Measurements from ENCODE around the gene BAZ1A. TPM values are rescaled to one million over a fixed set of nuclear protein-coding genes. Genes with fewer than 3 reads are reported as not detected.
A peak's percentile ranks its signal among the peaks of the same experiment; 100 is the strongest.

Gene BAZ1A
- total and polyA plus RNA-seq, 10 of the 15 experiments (the other 5 are each of a cell fraction or from before 2014, with no cell fraction given), result 34.3 to 96.5 (median 50.7) TPM

- Histone ChIP-seq H3K27ac (ENCODE audit: control insufficient read depth, insufficient read depth) (no peak overlapping the region), H3K4me2 (ENCODE audit: control insufficient read depth, insufficient read depth) (no peak overlapping the region), H4K20me1 (ENCODE audit: control insufficient read depth, insufficient read depth) (no peaks in the 10 kb centered on the region), H3K27me3 (replicated peaks in 1 of 2; ENCODE audit: control insufficient read depth in 2 of 2, insufficient read depth in 2 of 2, low read length in 1 of 2) (no peaks in the 10 kb centered on the region), H2AFZ (ENCODE audit: control insufficient read depth, low read depth, low read length) (no peak overlapping the region), H3K4me1 (ENCODE audit: control insufficient read depth, insufficient read depth, low read length) (no peaks in the 10 kb centered on the region), H3K79me2 (ENCODE audit: control insufficient read depth, insufficient read depth, low read length) (no peaks in the 10 kb centered on the region), H3K9me3 (replicated peaks; ENCODE audit: control insufficient read depth, insufficient read depth, low read length) (no peaks in the 10 kb centered on the region), H3K4me3 (no peak overlapping the region), H3K9ac (ENCODE audit: control insufficient read depth, insufficient read depth, low read length) (no peak overlapping the region), H3K36me3 (ENCODE audit: control insufficient read depth in 2 of 2, insufficient read depth in 2 of 2, low read length in 1 of 2) (peaks cover 2 to 17% of the 10 kb centered on the region in 2 experiments; a peak in 3 of 4 replicates)
- whole genome bisulfite sequencing (ENCODE audit: insufficient coverage, insufficient replicate concordance, low lambda C conversion rate, missing lambda C conversion rate), result 96% methylated on average over 3 of the region's 3 CpGs
- ChIA-PET CTCF (interaction anchor here (0.8 to 1.6 kb wide), 2 partner anchors 15 to 20 kb away, joined by 3 read pairs; no protein-coding TSS in a partner anchor), RAD21 (ENCODE audit: unreplicated experiment) (no interaction called here), POLR2A (no interaction called here), SMC1A (ENCODE audit: uncharacterized antibody, unreplicated experiment) (no interaction called here)
- no TSS peak for BruUV-seq (replicated peaks)
- intact Hi-C loops (cut with micrococcal nuclease; ENCODE audit: unreplicated experiment), result no loop called here
- no peak for DNase-seq (ENCODE audit: low read depth, low spot score)
- peak in 1 of 3 experiments; percentile 17; a peak in 1 of 6 replicates for TF ChIP-seq CTCF (IDR thresholded peaks at IDR 0.05 in 2 of 3, conservative IDR thresholded peaks at IDR 0.05 in 1 of 3; ENCODE audit: control insufficient read depth in 2 of 3, extremely low read depth in 1 of 3, insufficient read depth in 1 of 3, low read depth in 3 of 3, low read length in 3 of 3)
- no peak for TF ChIP-seq RFX5 (IDR thresholded peaks at IDR 0.05; ENCODE audit: low read depth, low read length)
- FAIRE-seq, result no peak
- ATAC-seq, result no peak
- in situ Hi-C loops (cut with MboI), result no loop called here
These were observed 109.1 kb downstream of the BAZ1A start for GRCh38 chr14:34766060-34766459.

GRCh38 chr14:34755215-34755614 lies 119.9 kb downstream of the BAZ1A start:
- ChIA-PET CTCF (interaction anchor here (0.7 kb wide), 1 partner anchor 229 kb away, joined by 4 read pairs; no protein-coding TSS in a partner anchor), POLR2A (no interaction called here), SMC1A (ENCODE audit: uncharacterized antibody, unreplicated experiment) (no interaction called here), RAD21 (ENCODE audit: unreplicated experiment) (no interaction called here)
- Histone ChIP-seq H3K9ac (ENCODE audit: control insufficient read depth, insufficient read depth, low read length) (no peak overlapping the region), H3K4me1 (ENCODE audit: control insufficient read depth, insufficient read depth, low read length) (no peaks in the 10 kb centered on the region), H3K9me3 (replicated peaks; ENCODE audit: control insufficient read depth, insufficient read depth, low read length) (no peaks in the 10 kb centered on the region), H3K27me3 (replicated peaks in 1 of 2; ENCODE audit: control insufficient read depth in 2 of 2, insufficient read depth in 2 of 2, low read length in 1 of 2) (no peaks in the 10 kb centered on the region), H2AFZ (ENCODE audit: control insufficient read depth, low read depth, low read length) (no peak overlapping the region), H4K20me1 (ENCODE audit: control insufficient read depth, insufficient read depth) (no peaks in the 10 kb centered on the region), H3K4me3 (no peak overlapping the region), H3K27ac (ENCODE audit: control insufficient read depth, insufficient read depth) (no peak overlapping the region), H3K36me3 (ENCODE audit: control insufficient read depth in 2 of 2, insufficient read depth in 2 of 2, low read length in 1 of 2) (peaks cover 0 to 4% of the 10 kb centered on the region in 2 experiments; a peak in 2 of 4 replicates), H3K4me2 (ENCODE audit: control insufficient read depth, insufficient read depth) (no peak overlapping the region), H3K79me2 (ENCODE audit: control insufficient read depth, insufficient read depth, low read length) (no peaks in the 10 kb centered on the region)
- WGBS (ENCODE audit: insufficient coverage, insufficient replicate concordance, low lambda C conversion rate, missing lambda C conversion rate), result 95% methylated on average over 2 of the region's 2 CpGs
- in situ Hi-C loops (cut with MboI) (no loop called here), intact Hi-C loops (cut with micrococcal nuclease; ENCODE audit: unreplicated experiment) (no loop called here)
- no TSS peak for BruUV-seq (replicated peaks)
- no peak for ATAC-seq
- FAIRE-seq, result no peak
- DNase-seq (ENCODE audit: low read depth, low spot score), result no peak
- TF ChIP-seq MAX (IDR thresholded peaks at IDR 0.05; ENCODE audit: low read depth, low read length) (no peak), PKNOX1 (IDR thresholded peaks at IDR 0.05) (no peak), BCL3 (IDR thresholded peaks at IDR 0.05; ENCODE audit: borderline replicate concordance, insufficient read depth, low read depth, low read length, poor library complexity, severe bottlenecking) (no peak), ZBTB33 (IDR thresholded peaks at IDR 0.05) (no peak), CBFB (IDR thresholded peaks at IDR 0.05; ENCODE audit: low read depth) (no peak), POU2F2 (IDR thresholded peaks at IDR 0.05; ENCODE audit: borderline replicate concordance, low read depth, low read length) (no peak), BCL11A (IDR thresholded peaks at IDR 0.05; ENCODE audit: low read depth, low read length) (no peak), CREM (IDR thresholded peaks at IDR 0.05; ENCODE audit: low read depth) (no peak), SRF (IDR thresholded peaks at IDR 0.05; ENCODE audit: low read depth in 2 of 2, low read length in 2 of 2) (no peak)

All from GM12878 (cell line).